K562 treated with DMSO at 1 percent for 4 hours (cell line): ENCODE measurements around the gene POMT1. TPM values are rescaled to one million over a fixed set of nuclear protein-coding genes. Genes with fewer than 3 reads are reported as not detected.

Source experiments
- total RNA-seq: library from RNA; unstranded; fragments of 300-600 nt; gene quantifications from 2 replicates; pipeline ENCODE4 v1.2.3, GENCODE V29; 2022; ENCODE audit not compliant: insufficient read depth

POMT1 gene, protein sequence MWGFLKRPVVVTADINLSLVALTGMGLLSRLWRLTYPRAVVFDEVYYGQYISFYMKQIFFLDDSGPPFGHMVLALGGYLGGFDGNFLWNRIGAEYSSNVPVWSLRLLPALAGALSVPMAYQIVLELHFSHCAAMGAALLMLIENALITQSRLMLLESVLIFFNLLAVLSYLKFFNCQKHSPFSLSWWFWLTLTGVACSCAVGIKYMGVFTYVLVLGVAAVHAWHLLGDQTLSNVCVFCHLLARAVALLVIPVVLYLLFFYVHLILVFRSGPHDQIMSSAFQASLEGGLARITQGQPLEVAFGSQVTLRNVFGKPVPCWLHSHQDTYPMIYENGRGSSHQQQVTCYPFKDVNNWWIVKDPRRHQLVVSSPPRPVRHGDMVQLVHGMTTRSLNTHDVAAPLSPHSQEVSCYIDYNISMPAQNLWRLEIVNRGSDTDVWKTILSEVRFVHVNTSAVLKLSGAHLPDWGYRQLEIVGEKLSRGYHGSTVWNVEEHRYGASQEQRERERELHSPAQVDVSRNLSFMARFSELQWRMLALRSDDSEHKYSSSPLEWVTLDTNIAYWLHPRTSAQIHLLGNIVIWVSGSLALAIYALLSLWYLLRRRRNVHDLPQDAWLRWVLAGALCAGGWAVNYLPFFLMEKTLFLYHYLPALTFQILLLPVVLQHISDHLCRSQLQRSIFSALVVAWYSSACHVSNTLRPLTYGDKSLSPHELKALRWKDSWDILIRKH
- total RNA-seq: 20.5 and 33.8 TPM in 2 replicates

DNA sequence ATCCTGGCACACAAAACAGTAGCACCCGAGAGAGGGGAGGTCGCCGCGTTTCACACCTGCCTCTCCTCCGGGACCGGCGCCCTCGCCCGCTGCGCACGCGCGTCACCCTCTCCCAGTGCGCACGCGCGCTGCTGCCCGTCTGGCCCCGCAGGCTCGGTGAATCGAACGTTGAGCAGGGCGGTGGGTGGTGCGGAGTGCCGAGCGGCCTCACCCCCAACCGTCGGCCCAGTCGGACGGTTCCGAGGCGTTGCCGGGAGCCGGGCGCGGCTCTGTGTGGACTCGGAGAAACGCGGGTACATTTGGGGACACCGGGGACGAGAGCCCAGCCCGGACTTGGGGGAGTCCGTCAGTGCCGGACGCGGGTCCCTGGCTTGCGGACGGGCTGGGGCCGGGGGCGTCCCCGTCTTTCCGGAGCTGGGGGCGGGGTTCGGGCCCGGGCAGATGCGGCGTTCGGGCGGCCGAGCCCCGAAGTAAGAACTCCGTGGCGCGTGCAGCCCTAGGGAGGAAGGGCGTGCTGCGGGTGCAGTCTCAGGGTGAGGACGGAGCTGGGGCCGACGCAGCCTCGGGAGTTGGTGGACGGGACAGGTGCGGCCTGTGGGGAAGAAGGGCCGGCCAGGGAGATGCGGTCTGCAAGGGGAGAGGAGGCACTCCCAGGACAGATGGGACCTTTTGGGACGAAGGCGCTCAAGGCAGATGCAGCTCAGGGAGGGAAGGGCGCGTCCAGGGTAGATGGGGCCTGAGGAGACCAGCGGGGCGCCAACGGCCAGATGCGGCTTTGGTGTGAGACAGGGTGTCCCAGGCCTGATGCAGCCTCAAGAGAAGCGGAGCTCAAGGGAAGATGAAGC, at the start of gene POMT1:
TSS of gene POMT1 (plus strand) at position 138 of the 845 bp plus-strand sequence. CDS start 1,301 bp downstream, outside the sequence.

DNA sequence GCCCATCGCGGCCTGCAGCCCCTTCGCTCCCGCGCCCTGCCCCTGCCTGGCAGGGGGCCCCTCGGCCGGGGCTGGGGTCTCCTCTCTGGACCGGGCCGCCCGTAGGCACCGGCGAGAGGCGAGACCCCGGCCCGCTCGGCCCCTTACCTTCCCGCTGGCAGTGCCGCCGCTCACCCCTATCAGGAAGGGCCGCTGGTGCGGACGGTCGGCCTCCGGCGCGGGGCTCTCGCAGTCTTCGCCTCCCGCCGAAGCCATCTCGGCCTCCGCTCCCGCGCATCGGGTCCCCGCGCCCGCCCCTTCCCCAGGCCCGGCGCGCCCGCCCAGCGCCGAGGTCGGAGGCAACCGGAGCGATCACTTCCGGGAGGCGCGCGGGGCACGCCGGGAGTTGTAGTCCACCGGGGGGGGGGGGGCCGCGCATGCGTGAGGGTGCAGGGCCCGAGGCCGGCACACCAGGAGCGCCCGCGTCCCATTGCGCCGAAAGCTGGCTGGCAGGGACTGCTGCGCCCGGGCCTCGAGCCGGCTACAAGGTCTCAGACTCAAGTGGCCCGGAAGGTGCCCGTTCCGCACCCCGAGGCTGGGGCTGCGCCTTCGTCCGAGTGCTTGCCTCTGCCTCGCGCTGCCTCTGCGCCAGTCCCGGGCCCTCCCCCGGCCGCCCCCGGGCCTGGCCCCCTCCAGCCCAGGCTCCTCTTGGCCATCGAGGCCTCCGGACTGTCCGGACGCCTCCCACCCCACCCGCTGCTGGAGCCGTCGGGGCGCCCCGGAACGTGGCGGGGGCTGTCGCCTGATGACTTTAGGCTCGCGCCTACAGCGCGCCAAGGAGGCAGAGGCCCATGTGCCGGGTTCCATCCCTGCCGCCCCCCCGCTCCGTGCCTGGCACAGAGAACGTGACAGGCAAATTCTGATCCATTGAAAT, 28.5 kb downstream of the POMT1 start, which contains the start of gene UCK1:
TSS of gene UCK1 (minus strand) at position 344 of the 913 bp plus-strand sequence. CDS start at position 255, 89 bp downstream.

DNA sequence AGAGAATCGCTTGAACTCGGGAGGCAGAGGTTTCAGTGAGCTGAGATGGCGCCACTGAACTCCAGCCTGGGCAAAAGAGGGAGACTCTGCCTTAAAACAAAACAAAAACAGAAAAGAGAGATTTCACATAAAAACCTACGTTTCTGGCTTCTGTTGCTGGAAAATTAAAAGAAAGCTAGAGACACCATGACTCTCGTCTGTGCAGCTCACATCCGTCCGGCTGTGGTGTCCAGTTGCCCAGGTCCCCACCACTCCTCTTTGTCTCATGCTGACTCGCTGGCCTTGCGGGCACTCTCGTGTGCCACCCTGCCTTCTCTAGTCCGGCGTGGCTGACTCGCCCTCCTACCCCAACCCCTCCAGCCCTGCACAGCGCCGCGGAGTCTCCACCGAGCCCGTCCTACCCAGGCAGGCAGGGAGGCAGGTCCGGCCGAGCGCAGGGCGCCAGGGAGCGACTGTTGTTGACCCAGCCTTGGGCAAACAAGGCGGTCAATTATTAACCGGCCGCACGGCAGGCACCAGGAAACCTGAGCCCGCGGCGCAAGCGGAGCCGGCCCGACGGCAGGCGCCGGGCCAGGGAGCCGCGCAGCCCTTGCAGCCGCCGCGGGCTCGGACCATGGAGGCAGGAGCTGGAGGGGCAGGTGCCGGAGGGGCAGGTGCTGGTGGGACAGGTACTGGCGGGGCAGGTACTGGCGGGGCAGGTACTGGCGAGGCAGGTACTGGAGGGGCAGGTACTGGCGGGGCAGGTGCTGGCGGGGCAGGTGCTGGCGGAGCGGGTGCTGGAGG, 42.5 kb downstream of the POMT1 start, which contains the start of gene PRRT1B:
TSS of gene PRRT1B (plus strand) at position 521 of the 783 bp plus-strand sequence. CDS start at position 614, 93 bp downstream.

Other genes starting within 250 kb of the POMT1 start
- gene FAM78A, start 226.4 kb upstream of the POMT1 start, total RNA-seq: 45.1 and 59.3 TPM in 2 replicates
- 1.8 and 2.6 TPM in 2 replicates for gene PLPP7, start 213.2 kb upstream of the POMT1 start, total RNA-seq
- gene PRRC2B, start 108.8 kb upstream of the POMT1 start, total RNA-seq: 38.4 and 53.1 TPM in 2 replicates
- 30.3 and 33.1 TPM in 2 replicates for gene UCK1, start 28.3 kb downstream of the POMT1 start, total RNA-seq
- not detected in 2 replicates for gene PRRT1B, start 42.6 kb downstream of the POMT1 start, total RNA-seq
- 31.9 and 32.4 TPM in 2 replicates for gene RAPGEF1, start 237.2 kb downstream of the POMT1 start, total RNA-seq